Stimulated activated CD4-positive, alpha-beta T cell treated with anti-CD3 and anti-CD28 coated beads, Interleukin-12 subunit alpha, Interleukin-12 subunit beta, amount 100 ng/mL, for 48 hours (primary cell): Measurements from ENCODE around the gene KIRREL3.

Experiments used
- DNase-seq, 3 donors: peaks; one replicate each; pipeline ENCODE4 v3.0.0-alpha.2; 2020; ENCODE audit warnings: low read depth in 2 of 3, low spot score in 1 of 3

The KIRREL3 gene

GRCh38 chr11:126545057-126545555, 455.5 kb downstream of the KIRREL3 start:
- no peak for DNase-seq

DNA sequence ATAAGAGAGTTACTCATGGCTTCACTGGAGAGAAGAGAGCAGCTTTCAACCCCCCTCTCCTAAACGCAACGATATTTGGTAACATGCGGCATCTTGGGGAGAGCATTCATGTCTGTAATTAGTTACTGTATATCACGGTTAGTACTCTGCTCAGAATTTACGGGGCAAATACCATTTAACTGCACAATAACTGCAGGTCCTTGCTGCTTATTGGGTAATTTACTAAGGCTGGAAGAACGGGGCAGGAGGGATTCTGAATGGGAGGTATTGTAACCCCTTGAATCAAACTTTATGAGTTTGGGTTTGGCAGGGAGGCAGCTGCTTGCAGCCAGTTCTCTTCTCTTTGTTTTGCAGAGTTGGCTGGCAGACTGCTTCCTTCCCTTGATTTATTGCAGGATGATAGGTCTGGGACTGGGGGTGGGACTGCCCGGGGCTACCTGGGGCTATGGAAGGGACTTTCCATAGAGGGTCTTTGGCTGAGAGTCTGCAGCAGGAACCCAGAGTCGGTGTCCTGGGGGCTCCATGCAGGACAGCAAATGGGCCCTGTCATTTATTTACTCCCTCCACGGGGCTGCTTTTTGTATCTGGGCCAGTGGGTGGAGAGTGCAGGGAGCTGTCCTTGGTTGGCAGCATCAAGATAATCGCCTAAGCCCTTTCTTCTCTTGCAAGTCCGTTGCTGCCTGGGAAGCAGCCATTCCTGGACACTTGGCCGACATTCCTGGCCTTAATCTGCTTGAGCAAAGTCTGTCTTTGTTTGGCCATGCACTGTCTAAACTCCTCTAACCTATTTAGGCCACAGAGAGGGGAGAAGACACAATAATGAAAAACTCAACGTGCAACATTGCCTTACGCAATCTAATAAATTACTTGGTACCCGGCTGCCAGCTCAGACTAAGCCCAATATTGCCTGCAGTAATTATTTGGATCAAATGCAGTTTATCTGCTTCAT, 456.2 kb downstream of the KIRREL3 start:
- DNase-seq: no peak

GRCh38 chr11:126543691-126544090, 456.9 kb downstream of the KIRREL3 start:
- DNase-seq: no peak

DNA sequence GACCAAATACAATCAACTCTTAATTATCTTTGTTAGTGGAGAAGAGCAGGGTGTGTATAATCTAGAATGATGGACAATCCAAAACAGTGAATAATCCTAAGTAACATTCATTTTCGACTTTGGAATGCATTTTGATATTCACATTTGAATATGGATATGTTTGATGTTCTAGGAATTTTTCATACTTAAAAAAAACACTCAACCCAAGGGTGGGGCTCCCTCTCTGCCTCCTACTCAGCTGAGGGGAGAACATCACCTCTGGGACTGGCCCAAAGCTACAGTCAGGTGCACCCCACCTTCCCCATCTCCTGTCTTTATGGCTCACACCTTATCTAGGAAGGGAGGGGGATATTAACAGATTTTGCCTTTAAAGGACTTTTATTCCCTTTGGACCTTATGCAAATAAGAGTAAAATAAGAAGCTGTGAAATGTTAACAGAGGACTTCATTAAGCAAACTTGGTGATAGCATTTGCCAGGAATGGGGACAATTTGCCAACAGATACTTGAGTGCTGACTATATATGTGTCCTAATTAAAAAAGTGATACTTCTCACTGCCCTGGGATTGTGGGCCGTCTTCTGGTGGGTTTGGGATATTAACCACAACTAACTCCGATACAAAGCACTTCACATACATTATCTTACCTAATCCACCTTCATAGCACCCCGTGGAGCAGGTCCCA, 458.1 kb downstream of the KIRREL3 start:
- DNase-seq: no peak

DNA sequence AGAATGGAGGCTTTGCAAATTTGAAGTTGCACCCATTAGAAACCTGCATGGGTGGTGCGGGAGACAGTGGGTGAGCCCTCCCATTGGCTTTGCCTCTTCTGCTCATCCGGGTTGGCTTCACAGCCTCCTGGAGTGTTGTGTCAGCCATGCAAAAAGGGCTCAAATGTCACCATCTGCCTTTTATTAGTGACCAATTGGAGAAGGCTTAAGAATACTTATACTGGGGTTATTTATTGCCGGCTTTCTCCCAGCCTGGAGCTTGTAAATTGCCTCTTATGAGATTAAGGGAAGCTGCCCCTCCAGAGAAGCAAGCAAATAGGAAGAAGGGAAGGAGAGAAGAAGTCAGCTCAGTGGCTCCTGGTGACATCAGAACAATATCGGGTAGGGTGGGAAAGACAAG, 462.5 kb downstream of the KIRREL3 start:
- DNase-seq: no peak

GRCh38 chr11:126537492-126537891, 463.1 kb downstream of the KIRREL3 start:
- DNase-seq: no peak

DNA sequence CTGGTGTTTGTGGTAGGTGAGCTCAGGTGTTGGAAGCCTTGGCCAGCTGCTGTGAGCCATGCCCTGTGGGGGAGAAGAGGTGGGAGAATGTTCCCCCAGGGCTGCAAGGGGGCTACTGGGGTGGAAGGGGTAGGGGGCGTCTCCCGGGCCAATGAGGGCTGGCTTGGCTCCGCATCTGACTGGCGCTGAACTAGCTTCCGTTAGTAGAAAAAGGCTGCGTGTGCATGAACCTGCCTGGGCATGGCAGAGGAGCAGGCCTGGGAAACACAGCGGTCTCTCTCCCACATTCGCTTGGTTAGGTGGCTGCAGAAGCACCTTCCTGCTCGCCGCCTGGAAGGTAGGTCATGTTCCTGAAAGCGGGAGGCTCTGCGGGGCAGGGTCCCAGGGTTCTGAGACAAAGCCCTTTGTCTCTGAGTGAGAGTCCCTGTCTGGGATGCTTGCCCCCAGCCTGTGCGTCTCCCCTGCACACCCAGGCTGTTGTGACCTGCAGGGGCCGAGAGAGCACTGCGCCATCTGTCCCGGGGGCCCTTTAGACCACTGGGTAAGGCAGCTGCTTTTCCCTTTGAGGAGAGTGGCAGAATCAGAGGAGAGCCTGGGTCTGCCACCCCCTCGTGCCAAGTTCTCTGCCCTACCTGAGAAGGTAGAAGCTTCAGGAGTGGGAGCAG, 466.3 kb downstream of the KIRREL3 start:
- DNase-seq: no peak

DNA sequence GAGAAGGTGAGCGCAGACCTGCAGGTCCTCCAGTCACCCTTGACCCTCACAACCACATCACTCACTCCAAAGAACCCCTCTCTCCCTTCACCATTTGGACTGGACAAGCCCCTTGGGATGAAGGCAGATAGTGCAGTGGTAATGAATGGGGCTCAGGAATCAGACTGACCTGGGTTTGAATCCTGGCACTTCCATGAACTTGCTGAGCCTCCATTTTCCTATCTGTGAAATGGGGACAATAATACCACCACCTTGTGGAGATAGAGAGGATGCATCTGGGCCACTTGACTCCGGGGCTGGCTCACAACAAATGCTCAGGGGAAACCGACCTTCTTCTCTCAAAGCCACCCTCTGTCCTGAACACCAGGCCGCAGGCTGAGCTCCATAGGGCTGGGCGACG, 467.0 kb downstream of the KIRREL3 start:
- no peak for DNase-seq

GRCh38 chr11:126530416-126530815, 470.2 kb downstream of the KIRREL3 start:
- no peak for DNase-seq

- no peak for DNase-seq
These were observed 471.5 kb downstream of the KIRREL3 start for GRCh38 chr11:126529037-126529436.

DNA sequence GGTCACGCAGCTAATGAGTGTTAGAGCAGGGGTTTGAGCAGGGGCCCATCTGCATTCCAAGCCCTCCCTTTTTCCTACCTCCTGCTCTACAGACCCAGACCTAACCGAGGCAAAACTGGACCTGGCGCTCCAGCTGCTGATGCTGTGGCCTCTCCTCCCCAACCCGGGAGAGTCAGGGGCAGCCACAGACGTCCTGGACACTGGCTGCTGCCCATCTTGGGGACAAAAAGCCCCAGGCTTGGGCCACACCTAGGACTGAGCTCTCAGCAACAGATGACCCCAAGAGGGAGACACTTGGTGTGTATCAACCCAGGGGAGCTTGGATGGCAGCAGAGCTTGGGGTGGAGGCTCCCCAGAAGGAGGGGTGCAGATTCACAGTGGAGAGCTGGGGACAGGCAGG, 472.5 kb downstream of the KIRREL3 start:
- DNase-seq: no peak

- no peak for DNase-seq
These were observed 472.9 kb downstream of the KIRREL3 start for GRCh38 chr11:126527651-126528050.

DNA sequence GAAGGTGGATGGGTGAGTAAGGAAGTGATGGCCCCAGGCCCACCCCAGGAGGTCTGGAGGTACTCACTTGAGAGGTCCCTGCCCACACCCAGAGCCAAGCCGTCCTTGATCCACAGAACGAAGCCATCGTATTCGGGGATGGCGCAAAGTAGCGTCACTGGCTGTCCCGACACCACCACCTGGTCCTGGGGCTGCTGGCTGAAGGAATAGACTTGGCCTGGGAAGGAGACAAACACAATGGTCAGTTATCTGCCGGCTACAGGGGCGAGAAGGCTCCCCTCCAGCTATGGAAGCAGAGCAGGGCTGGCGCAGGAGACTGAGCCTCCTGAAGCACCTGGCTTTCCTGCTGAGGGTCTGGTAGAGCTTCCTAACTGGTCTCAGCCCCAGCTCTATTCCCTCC, 474.1 kb downstream of the KIRREL3 start:
- DNase-seq: no peak

- no peak for DNase-seq
These were observed 474.9 kb downstream of the KIRREL3 start for GRCh38 chr11:126525702-126526101.

DNA sequence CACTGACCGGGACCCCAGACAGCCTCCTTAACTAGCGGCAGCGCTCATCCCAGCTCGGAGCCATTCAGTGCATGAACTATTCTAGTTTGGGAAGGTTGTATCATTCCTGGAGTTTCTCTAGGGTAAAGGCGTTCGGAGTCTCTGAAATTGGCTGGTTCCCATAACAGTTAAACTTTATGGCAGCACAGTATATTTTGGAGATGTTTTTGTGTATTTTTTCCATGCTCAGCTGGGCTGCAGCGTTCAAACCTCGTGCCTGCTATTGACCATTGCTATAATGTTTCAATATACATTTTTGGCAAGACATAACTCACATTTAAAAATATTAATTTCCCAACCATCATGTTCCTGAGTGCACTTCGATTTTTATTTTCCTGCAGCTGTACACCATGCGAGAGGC, 475.4 kb downstream of the KIRREL3 start:
- no peak for DNase-seq

DNA sequence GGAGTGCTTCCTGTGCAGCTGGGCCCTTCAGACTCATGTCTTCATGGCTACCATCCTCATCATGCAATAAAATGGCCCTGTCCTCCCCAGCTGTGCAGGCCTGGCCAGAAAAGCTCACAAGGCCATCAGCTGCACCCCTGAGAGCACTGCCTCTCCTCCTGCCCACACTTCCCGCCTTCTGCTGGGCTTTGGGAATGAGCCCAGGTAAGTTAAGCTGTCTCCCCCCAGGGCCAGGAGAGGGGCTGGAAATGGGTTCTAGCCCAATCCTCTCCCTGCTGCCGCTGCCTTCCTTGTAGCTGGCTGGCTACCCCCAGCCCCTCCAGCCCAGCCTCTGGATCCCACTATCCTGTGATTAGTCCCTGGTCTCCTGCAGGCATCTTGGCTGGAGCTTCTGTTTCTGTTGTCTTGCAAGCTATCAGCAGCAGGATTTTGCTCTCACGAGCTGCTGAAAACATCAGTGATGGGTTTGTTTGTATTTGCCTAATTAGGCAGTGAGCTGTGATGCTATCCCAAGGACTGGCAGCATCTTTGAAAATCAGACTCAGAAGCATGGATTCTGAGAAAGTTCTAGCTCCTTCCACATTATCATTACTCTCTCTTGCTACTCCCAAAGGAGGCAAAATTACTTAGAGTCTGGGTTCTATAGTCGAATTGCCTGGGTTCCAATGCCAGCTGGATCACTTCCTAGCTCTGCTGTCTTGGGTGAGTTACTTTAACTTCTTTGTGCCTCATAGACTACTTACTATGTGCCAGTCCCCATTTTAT, 476.9 kb downstream of the KIRREL3 start:
- DNase-seq: no peak

- DNase-seq: no peak
These were observed 478.0 kb downstream of the KIRREL3 start for GRCh38 chr11:126522606-126523005.

- DNase-seq: no peak
These were observed 478.4 kb downstream of the KIRREL3 start for GRCh38 chr11:126522152-126522551.

- DNase-seq: no peak
These were observed 479.4 kb downstream of the KIRREL3 start for GRCh38 chr11:126521196-126521595.

GRCh38 chr11:126519764-126520734, 480.5 kb downstream of the KIRREL3 start:
- DNase-seq: no peak
